Body of pancreas (tissue), 4 donors: ENCODE data around the gene PROX2.

ENCODE experiments used
- CTCF ChIP-seq, 7 experiments: fragments of 450-650 bp in 4 of 7; fragments of 200-600 bp in 3 of 7; sonication (generic) in 3 of 7; IDR thresholded peaks; one replicate each; pipeline ENCODE4 v1.5.1; 2016 to 2019; ENCODE audit warnings: antibody characterized with exemption in 7 of 7
- POLR2A ChIP-seq, 3 donors: fragments of 450-650 bp; IDR thresholded peaks; one replicate each; pipeline ENCODE4 v1.6.1; 2016; ENCODE audit warnings: antibody characterized with exemption in 3 of 3, mild to moderate bottlenecking in 2 of 3

- TF ChIP-seq CTCF (IDR thresholded peaks at IDR 0.05) (no peak), POLR2A (IDR thresholded peaks at IDR 0.05) (no peak)
Measured at GRCh38 chr14:74896400-74896799, 20.5 kb upstream of the PROX2 start.
